ENCODE measurements around the gene HMX3.

Gene HMX3

DNA sequence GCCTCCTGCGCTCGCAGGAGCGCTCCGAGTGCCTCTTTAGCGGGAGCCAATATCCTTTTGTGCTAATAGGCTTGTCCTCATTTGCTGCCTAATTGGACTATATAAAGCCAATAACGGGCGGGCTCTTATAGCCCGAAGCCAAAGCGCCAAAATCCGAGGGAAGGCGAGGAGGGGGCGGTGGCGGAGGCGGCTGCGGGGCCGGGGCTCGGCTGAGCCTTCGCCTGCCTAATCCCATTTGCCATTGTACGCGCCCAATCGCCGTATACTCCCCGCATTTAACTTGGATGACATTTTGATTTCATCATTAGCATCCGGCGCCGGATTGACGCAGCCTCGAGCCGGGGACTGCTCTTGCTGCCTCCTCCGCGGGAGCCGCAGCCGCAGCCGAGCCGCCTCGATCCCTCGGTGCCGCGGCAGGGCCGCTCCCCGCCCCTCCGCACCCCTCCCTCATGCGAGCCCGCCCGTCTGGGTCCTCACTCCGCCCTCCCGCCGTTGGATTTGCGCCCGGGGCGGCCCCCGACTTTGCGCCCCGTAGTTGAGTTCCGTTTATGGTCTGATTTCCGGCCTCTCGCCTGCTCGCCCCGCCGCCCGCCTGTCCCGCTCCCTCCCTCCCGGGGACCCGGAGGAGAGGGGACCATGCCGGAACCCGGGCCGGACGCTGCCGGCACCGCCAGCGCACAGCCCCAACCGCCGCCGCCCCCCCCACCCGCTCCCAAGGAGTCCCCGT, at the start of gene HMX3:
Gene HMX3 (plus strand): TSS at position 556 of the 727 bp plus-strand sequence. CDS start 81 bp downstream, at position 637.
- DNase-seq (ENCODE audit: low read depth), result no peak

GRCh38 chr10:123086281-123086680, 49.5 kb upstream of the HMX3 start:
- no peak for DNase-seq (ENCODE audit: low read depth)

GRCh38 chr10:123087348-123087747, 48.4 kb upstream of the HMX3 start:
- DNase-seq (ENCODE audit: low read depth), result no peak

DNA sequence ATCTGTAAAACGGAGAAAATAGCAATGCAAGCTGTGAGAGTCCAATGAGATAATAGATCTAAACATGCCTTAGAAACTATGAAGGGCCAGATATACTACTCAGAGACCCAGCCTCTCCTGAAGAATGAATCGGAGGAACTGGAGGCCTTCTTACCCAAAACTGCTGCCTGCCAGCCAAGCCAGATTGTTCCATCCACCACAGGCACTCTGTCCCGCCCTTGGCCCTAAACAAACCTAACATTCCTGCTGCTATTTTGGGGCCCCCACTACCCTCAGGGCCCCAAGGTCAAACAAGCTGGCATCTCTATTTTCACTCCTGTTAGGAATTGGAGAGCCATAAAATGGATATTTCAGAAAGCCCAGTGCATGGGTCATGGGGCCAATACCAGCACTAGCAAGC, 48.0 kb upstream of the HMX3 start:
- DNase-seq (ENCODE audit: low read depth), result no peak

GRCh38 chr10:123092635-123093414, 42.9 kb upstream of the HMX3 start:
- no peak for DNase-seq (ENCODE audit: low read depth)

- no peak for DNase-seq (ENCODE audit: low read depth)
Measured at GRCh38 chr10:123093489-123093888, 42.3 kb upstream of the HMX3 start.

- no peak for DNase-seq (ENCODE audit: low read depth)
Measured at GRCh38 chr10:123096452-123096851, 39.3 kb upstream of the HMX3 start.

- no peak for DNase-seq (ENCODE audit: low read depth)
Measured at GRCh38 chr10:123097039-123097438, 38.7 kb upstream of the HMX3 start.

DNA sequence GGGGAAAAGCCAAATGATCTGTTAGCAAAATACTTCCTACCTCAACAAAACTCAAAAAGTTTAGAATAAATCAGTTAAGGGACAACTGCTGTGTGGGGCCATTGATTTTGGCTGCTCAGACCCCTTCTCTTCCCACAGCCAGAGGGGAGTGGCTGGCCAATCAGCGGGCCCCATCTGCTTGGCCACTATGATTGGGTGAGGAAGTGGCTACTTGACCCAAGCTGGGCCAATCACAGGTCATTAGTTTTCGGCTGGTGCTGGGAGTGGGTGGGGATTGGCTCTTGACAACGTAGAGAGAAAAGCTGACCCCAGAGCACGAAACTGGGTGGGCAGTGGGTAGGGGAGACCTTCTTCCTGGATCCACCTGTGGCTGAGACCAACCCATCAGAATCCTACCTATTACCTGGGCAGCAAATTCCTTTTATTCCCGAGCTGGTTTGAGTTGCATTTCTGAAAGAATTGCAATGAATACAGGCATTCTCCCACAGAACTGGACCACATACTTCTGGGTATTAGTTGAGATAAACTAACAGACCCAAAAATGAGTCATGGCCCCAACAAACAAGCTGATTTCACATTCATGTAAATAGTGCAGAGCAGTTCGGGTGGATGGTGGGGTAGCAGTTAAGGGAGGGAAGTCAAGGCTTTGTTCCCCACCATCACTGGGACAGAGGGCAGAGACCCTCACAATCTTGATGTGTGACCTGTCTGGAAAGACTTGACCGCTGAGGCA, 35.6 kb upstream of the HMX3 start:
- no peak for DNase-seq (ENCODE audit: low read depth)

GRCh38 chr10:123101872-123102271, 33.9 kb upstream of the HMX3 start:
- DNase-seq (ENCODE audit: low read depth), result no peak

- no peak for DNase-seq (ENCODE audit: low read depth)
Measured at GRCh38 chr10:123102673-123103072, 33.1 kb upstream of the HMX3 start.

GRCh38 chr10:123103944-123104343, 31.8 kb upstream of the HMX3 start:
- no peak for DNase-seq (ENCODE audit: low read depth)

DNA sequence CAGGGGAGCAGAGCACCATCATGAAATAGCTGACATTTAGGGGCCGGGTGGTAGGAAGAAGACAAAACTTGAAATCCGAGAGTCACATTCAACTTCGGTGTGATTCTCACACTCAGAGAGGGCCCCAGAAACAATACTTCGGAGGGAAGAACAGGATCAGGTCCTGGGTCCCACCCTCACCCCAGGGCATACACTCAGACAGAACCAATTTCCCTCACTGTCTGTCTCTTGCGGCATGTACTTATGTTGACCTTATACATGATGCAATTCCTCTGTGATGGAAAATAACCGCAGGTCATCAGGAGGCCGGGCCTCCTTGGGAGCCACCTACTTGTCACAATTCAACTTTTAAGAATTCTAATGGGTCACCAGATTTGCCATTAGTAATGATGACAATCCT, 26.3 kb upstream of the HMX3 start:
- no peak for DNase-seq (ENCODE audit: low read depth)

DNA sequence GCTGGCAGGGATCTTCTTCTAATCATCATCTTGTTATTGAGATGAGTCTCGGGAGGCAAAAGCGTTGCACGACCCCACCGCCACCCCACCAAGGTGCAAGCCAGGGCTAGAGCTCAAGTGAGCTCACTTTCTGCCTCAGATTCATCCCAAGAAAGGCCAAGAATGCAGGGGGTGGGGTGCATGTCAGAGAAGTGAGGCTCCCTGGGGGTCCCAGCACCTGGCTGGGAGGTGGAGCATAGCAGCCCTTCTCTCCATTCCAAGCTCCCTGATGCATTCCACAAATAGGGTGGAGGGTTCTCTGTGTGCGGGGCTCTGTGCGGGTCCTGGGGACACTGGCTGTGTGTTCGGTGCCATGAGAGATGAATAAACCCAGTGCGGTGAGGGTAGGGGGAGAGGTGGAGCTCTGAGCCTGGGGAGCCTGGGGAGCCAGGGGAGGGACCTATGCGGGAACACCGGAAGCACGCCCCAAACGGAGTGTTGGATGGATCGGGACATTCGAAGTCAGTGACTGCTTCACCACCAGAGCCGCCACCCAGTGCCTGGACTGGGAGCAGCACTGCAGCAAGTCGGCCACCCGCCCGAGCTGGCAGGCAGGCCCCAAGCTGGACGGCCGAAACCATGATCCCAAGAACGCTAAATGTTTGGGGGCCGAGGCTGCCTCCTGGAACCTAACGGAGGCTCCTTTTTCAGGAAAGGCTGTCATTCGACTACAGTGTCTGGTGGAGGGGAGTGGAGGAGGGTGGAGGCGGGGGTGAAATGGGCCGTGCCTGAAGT, 17.9 kb upstream of the HMX3 start:
- DNase-seq (ENCODE audit: low read depth), result no peak

- DNase-seq (ENCODE audit: low read depth), result no peak
Measured at GRCh38 chr10:123119081-123119480, 16.7 kb upstream of the HMX3 start.

- no peak for DNase-seq (ENCODE audit: low read depth)
Measured at GRCh38 chr10:123126246-123126645, 9.5 kb upstream of the HMX3 start.

DNA sequence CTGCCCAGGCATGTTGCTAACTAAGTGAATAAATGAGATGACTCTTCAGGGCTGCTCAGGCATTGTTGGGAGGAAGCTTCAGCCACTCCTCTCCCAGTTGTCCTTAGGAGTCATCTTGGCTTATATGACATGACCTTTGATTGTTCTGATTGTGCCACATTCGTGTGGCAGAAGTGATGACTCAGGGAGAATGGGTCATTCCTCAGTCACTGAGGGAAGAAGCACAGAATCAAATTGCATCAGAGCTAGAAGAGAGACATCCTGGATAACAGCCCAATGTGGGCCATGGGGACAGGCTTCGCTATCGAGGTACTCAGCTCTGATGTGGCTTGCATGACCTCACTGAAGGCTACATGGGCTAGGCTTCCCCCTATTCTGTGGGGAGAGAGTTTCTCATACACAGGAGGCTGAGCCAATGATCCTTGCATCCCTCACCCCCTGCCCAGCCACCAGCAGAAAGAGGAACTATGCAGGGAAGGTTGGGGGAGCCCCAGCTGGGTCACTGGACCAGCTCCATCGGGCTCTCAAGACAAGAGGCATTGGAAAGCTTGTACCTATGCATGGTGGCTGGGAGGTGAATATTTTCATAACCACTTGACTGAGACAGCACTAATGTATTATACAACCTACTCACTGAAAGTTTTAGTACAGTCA, 6.0 kb upstream of the HMX3 start:
- DNase-seq (ENCODE audit: low read depth), result no peak

DNA sequence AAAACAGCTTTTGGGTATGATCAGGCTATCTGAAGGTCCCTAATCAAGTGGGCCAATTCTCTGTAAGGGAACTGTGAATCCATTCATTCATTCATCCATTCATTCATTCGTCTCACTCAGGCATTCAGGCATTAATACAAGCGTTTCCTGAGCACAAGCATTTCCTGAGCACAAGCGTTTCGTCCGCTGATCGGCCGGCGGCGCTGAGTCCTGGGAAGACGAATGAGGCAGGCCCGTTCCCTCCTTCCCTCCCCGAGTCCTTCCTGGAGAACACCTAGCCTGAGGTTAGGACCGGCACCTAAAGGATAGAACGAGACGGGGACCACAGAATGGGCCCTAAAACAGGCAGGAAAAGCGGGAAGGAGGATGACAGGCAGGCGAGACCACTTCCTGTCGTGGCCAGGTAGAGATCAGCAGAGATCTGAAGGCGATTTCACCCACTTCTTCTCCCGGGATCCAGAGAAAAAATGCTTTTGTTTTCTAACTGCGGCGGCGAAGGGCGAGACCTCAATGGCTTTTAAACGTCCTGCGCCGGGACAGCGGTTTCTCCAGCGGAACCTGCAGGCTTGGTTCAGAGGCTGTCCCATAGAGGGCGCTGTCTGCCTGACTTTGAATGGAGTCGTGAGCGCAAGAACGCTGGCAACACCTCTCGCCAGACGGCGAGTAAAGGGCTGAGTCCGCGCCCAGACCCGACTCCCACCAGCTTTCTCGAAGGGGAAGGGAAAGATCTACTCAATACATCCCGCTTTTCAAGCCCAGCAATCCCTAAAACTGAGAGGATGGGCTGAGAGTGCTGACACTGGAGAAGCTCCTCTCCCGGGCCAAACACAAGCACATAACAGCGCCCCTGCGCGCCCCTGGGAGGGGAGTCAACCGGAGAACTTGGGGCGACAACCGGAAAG, 2.9 kb upstream of the HMX3 start:
- DNase-seq (ENCODE audit: low read depth), result no peak

DNA sequence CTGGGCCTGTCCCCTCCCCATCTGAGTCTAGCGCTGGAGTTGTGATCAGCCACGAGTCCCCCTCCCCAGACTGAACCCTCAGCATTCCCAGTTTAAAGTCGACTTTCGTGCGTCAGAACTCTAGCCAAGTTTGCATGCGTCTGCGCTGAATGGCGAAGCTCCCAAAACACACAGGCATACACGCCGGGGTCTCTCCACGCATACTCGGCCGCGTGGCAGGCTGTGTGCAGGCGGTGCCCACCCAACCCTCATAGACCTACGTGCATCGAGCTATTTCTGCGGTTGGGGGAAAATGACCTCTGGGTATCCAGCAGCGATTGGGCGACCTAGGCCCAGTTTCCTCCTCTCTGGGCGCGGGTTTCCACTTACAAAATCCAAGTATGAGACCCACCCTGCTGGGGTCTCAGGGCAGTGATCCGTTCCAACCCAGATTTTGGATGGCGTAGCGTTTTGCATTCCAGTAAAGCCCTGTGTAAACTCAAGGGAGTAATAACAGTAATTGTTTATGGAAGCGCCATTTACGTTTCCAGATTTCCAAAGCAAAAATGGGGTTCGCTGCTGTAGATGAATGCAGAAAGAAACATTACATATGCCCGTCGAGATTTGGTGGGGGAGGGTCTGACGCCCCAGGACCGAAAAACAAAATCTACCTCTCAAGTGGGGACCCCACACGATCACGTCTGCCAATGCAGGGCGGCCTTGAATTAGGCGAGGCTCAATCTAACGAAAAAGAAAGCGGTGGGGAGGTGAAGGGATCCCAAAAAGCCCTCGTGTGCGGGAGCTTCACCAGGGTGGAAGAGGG, 2.0 kb upstream of the HMX3 start:
- no peak for DNase-seq (ENCODE audit: low read depth)

Measured in GM04503 (cell line).